Kidney glomerular epithelial cell (primary cell): ENCODE measurements around the gene ASCC3.
A peak's percentile ranks its signal among the peaks of the same experiment; 100 is the strongest.
"Not testable (repeated sequence)": the region's sequence is repeated elsewhere in the genome, so short reads cannot be mapped to it uniquely, and the experiment has no call there.

ENCODE experiments used
- DNase-seq: peaks from one replicate; lab custom pipeline; 2025; lab: John Stamatoyannopoulos, UW

Gene ASCC3

DNA sequence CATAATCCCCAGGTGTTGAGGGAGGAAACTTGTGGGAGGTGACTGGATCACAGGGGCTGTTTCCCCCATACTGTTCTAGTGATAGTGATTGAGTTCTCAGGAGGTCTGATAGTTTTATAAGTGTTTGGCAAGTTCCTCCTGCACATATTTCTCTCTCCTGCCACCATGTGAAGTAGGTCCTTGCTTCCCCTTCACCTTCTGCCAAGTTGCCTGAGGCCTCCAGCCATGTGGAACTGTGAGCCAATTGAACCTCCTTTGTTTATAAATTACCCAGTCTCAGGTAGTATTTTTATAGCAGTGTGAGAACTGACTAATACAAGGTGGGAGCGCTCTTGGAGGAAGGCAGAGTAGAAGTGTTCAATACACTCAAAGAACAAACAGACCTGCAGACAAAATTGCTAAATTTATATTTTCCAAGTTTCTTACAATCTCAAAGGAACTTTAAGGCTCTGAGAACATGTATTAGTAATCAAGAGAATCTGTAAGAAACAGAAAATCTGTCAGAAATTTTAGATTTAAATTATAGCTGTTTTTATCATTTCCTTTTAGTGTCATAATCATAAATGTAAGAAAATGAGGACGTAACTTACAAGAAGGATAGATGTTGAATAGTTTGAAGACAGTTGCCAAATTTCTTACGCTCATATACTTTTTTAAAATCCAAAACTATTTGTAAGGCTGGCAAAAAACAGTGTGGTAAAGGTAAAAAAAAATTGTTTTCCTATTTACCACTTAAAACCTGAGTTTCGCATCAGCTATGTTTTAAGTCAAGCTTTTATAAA is 77.7 kb downstream of the ASCC3 start:
- DNase-seq = peak; percentile 13

DNA sequence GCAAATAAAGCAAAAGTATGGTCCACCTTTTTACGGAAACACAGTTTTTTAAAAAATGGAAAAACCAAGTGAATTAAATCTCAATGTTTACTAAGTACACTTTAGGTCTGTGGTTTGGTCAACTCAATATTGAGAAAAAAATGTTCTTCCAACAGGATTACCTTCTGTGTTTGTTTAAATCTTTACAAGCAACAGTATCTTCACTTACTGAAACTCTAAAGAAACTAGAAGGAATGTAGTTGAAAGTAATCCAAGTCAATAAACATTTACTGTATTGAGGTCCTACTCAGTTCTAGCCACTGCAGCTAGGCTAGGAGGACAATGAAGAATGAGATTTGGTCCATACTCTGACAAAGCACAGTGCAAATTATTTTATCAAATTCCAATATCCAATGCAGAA is 80.1 kb downstream of the ASCC3 start:
- DNase-seq = no peak

DNA sequence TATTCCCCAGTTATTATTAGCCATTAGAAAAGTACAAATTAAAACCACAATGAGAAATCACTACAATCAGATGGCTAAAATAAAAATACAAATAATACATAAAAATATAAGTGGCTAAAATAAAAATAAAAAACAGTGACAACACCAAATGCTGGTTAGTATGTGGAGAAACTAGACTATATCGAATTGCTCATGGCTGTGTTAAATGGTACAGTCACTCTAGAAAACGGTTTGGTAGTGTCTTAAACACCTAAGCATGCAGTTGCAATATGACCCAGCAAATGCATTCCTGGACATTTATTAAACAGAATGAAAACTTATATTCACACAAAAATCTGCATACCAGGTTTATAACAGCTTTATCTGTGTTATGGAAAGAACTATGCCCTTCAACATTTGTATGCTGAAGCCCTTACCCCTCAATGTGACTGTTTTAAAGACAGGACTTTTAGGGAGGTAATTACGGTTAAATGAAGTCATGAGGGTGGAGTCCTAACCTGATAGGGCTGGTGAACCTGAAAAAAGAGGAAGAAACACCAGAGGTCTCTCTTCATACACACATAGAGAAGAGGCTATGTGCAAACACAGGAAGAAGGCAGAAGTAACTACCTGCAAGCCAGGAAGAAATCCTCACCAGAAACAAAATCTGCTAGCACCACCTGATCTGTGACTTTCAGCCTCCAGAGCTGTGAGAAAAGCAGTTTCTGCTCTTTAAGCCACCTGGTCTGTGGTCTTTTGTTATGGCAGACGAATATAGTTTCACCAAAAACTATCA is 84.9 kb downstream of the ASCC3 start:
- no peak for DNase-seq

DNA sequence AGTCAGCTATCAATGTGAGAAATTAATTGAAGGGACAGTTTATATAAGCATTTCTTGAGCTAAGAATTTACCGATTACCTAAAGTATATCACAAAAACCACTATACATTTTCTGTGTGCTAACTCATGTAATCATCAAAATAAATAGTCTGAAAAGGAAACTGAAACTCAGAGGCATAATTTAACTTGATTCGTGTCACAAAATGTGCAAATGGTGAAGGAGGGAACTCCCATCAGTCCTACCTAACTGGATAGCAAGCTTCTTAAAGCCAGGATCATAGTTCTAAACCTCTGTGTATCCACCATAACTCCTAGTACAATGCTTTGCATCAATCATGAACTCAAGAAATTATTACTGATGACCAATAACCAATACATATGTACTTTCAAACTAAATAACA is 91.0 kb downstream of the ASCC3 start:
- no peak for DNase-seq

DNA sequence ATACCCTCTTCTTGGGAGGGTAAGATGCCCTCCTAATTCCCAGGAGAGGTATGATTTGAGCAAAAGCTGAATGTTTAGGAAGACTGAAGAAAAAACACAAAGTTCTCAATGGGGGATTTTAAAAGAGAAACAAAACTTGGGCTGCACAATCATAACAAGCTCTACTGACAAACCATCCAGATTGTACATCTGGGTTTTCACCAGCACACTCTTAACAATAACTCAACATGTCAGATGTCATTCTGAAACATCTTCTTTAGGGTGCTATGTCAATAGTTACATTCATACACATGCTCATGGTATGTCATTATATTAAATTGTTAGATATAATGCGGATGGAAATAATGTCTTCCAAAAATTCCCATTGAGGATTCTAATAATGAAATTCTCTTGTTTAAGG is 95.1 kb downstream of the ASCC3 start:
- no peak for DNase-seq

DNA sequence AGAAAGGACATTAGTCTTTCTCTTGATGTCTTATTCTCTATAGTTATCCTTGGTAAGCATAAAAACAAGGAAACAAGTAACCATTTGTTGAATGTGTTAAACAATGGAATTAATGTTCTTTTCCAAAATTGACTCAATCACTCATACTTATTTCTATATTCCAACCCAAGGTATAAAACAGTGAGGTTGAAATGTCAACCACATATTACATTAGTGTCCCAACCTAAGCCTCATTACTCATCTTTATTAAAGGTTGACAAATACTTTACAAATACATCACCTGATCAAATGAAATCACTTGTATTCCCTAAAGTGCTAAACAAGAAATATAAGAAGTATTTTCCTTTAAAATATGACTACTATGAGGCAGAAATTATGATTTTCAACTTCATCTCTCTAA is 100.5 kb downstream of the ASCC3 start:
- DNase-seq = no peak

DNA sequence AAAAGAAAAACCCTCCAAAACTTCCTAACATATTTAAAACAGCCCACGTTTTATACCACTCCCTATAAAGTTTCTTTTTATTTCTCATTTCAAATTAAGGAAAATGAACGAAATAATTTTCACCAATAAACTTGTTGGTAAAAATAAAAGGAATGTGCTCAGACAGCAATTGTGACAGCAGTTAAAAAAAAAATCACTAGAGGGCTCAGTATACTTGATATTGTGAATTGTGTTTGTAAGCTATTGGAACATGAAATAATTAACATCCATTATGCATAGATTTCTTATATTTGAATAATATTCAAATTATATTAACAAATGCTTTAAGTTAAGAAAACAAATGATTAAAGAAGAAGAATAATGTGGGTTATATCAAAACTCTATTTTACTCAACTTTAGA is 105.5 kb downstream of the ASCC3 start:
- no peak for DNase-seq

DNA sequence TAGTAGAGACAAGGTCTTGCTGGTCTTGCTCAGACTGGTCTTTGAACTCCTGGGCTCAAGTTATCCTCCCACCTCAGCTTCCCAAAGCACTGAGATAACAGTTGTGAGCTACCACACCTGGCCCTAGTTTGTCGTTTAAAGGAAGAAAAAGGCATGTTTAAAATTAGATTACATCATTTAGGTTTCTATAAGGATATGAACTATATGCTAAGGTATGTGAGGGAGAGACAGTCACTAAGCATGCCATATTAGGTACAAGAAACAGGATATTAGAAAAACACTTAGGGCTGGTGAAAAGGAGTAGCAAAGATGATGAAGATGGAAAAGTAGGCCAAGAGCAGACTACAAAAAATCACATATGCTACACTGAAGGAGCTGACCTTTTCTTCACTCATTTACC is 106.4 kb downstream of the ASCC3 start:
- DNase-seq = no peak

DNA sequence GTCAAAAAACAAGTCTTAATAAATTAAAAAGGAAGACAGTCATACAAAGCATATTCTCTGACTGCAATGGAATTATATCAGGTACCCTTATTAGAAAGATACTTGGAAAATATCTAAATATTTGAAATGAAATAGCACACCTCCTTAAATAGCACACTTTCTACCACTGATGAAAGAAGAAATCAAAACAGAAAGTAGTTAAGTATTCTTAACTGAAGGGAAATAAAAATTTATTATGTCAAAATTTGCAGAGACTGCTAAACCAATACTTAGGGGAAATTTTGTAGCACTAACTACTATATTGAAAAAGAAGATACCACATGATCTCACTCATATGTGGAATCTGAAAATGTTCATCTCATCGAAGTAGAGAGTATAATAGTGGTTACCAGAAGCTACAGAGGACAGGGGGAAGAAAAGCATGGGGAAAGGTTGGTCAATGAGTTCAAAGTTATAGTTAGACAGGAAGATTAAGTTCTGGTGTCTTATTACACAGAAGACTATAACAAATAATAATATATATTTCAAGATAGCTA is 112.2 kb downstream of the ASCC3 start:
- no peak for DNase-seq

DNA sequence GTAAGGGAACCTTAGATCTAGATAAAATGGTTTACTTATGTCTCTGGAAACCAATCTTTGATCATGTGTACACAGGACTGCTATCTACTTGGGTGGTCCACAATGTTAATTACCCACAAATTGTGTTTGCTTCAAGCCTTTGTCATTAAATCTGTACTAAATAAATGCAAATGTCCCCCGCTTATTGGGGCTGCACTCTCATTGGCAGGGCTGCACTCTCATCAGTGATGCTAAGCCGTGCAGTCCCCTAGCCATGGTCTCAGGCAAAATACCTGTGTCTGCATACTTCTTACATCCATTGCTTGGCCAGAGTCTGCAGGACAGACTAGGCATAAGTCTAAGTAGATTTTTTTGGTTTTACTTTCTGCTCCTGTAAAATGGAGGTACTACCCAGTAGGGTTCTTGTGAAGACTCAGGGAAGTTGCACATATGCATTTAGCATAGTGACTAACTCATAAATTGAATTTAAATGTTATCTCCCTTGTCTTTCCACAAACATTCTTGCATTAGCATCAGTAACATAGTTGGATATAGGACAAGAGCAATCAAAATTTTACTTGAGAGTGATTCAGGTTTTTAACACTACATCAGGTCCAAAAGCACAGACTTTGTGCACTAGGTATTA is 117.4 kb downstream of the ASCC3 start:
- no peak for DNase-seq

DNA sequence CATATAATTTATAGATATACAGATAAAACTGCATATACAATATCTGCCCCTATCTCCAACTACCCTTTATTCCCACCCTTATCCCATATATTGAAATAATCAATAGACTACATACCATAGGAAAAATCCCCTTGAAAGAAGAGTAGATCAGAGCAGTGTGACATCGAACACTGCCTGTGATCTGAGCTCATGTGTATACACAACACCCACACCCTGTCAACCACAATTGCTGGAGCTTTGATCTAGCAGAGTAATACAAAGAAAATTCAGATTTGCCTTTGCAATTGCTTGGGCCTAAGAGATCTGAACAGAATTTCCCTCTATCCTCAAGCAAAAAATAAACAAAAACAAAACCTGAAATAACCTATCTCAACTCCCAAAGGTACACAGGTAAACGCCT is 119.3 kb downstream of the ASCC3 start:
- no peak for DNase-seq

DNA sequence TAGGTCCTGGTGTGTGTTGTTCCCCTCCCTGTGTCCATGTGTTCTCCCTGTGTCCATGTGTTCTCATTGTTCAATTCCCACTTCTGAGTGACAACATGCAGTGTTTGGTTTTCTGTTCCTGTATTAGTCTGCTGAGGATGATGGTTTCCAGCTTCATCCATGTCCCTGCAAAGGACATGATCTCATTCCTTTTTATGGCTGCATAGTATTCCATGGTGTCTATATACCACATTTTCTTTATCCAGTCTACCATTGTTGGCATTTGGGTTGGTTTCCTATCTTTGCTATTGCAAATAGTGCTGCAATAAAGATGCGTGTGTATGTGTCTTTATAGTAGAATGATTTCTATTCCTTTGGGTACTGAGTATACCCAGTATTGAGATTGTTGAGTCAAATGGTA is 122.7 kb downstream of the ASCC3 start:
- not testable (repeated sequence) for DNase-seq

DNA sequence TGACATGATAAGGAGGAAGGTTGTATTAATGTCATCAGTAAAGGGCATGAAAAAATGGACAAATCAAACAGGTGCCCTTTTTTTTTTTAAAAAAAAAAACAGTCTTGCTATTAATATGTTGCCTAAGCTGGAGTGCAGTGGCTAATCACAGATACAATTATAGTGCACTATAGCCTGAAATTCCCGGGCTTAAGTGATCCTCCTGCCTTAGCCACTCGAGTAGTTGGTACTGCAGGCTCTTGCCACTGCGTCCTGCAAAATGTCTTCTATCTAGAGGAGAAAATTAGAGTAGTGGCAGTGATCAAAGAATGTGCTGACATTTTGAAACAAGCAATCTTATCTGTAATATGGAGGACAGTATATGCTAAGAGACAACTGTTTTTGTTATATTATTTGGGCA is 127.7 kb downstream of the ASCC3 start:
- DNase-seq = no peak

DNA sequence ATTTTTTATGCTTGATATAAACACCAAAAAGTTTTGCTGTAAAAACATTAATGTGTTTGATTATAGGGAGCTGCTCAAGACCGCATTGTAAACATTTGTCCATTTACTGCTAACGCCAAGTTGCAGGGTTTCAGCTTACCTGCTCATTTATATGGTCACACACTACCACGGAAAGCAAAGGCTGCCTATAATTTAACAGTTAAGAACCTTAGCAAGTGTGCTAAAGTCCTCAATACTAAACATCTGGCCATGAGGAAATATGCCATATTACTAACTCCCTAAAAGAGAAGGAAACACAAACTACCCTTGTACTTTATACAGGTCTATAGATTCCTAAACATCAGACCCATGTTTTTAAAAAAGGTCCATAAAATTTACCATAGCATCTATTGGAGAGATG is 129.5 kb downstream of the ASCC3 start:
- no peak for DNase-seq

DNA sequence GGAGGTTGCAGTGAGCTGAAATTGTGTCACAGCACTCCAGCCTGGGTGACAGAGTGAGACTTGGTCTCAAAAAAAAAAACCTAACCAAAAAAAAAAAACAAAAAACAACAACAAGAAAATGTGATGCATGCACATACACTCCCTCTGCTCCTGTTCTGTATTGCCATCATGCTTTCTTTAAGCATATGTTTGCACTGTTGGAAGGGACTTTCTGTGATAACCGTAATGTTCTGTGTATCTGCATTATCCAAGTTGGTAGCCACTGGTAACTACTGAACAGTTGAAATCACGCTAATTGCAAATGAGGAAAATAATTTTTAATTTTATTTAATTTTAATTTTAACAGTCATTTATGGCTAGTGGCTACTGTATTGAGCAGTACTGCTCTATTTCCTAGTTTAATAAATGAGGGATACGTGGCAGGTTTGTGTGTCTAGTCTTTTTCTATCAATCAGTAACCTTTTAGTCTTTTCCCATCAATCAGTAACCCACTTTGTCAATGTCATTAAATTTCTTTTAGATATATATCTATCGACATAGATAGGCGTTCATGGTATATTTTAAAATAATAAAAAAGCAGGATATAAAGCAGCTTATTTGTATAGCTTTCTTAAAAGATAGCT is 135.6 kb downstream of the ASCC3 start:
- DNase-seq = no peak

DNA sequence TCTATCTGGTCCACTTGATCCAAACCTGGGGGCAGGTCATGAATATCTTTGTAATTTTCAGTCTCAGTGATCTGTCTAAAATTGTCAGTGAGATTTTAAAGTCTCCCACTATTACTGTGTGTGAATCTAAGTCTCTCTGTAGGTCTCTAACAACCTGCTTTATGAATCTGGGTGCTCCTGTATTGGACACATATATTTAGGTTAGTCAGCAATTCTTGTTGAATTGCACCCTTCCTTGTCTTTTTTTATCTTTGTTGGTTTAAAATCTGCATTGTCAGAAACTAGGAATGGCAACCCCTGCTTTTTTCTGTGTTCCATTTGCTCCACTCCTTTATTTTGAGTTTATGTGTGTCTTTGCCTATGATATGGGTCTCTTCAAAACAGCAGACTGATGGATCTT is 140.7 kb downstream of the ASCC3 start:
- no peak for DNase-seq

DNA sequence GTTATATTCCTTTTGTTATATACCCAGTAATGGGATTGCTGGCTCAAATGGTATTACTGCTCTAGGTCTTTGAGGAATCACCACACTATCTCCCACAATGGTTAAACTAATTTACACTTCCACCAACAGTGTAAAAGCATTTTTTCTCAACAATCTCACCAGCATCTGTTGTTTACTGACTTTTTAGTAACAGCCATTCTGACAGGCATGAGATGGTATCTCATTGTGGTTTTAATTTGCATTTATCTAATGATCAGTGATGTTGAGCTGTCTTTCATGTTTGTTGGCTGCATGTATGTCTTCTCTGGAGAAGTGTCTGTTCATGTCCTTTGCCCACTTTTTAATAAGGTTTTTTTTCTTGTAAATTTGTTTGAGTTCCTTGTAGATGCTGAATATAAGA is 143.4 kb downstream of the ASCC3 start:
- DNase-seq = not testable (repeated sequence)

DNA sequence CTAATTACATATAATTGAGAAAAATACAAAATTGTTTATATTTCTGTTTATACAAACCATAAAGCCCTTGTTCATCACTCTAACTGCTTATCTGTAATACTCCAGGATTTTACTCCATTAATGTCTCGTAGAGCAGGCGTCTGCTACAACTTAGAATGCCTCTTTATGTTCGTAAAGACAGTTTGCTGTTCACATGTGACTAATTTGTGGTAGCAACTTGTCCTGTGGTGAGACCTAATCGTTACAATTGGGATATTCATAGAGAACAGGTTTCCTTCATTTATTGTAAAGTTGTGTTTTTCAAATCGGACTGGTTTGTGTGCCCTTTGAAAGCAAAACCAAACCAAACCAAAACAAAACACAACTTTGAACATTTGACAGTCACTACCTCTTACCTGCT is 149.7 kb downstream of the ASCC3 start:
- no peak for DNase-seq

DNA sequence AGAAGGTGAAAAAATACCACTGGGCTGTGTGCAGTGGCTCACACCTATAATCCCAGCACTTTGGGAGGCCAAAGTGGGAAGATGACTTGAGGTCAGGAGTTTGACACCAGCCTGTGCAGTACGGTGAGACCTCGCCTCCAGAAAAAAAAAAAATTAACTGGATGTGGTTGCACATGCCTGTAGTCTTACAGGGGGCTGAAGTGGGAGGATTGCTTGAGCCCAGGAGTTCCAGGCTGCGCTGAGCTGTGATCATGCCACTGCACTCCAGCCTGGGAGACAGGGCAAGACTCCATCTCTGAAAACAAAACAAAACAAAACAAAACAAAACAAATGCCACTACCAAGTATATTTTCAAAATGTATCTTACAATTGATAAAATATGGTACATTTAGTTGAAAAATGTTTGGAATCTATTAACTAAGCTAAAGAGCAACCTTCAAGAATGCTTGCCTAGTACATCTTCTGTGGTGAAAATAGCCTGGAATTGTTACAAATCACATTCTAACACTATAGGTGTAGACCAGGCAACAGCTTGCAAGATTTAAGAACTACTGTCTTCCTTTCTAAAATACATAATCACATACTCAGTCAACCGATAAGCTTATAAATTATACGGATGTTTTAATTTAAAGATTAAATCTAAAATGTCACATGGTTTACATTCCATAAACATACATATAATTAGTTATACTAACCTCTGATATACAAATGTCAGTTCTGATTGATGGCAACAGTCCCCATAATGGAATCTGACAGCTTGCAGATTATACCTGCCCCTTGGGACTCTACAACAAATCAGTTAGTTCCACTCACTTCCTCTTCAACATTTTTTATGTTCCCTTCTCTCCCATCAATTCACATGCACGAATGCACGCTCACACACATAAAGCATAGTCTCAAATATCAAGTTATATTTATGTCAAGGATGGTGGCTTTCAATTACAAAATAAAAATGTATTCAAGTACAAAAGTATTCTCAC is 150.8 kb downstream of the ASCC3 start:
- no peak for DNase-seq

DNA sequence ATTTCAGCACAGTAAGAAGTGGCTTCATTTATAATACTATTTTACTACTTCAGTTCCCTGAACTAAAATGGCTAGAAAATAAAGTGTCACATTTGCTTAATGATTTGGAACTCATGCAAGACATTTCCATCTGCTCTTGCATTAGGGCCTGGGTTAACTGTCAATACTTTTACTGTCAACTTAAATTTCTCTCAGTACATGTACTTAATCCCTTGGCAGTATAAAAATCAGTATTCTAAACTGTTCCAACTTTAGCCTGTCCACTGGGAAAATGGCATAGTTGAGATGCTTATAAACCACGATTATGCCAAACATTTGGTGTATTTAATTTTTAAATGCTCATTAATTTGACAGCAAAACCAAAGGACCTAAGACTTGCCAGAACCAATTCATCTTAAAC is 154.5 kb downstream of the ASCC3 start:
- no peak for DNase-seq

DNA sequence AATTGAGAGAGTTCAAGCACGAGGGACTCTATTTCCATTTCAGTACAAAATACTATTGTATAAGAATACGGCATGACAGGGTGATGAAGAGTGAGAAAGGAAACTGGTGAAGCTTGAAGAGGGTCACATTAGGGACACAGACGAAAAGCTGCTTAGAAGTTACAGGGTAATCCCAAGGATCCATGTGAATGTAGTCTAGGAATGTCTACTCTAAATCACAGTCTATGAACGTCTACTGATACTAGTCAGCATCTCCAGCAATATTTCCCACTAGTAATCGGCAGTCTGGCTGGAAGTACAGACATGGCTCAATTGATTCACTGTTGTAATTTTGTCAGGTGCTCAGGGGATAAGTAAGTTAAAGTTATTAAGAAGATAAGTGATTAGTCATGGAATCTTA is 156.4 kb downstream of the ASCC3 start:
- no peak for DNase-seq
